Omental fat pad (tissue), 4 donors: ENCODE measurements around the gene ADAM8. TPM values are rescaled to one million over a fixed set of nuclear protein-coding genes. Genes with fewer than 3 reads are reported as not detected.
A peak's percentile ranks its signal among the peaks of the same experiment; 100 is the strongest.

Experiments used
- ATAC-seq: fragments of 150-250 bp; one replicate; pipeline ENCODE4 v1.9.1; 2016; ENCODE audit warnings: mild to moderate bottlenecking, moderate library complexity; ENCODE audit not compliant: low FRiP score
- DNase-seq: peaks from one replicate; pipeline ENCODE4 v3.0.0-alpha.2; 2019; ENCODE audit warnings: low spot score
- total RNA-seq, 4 donors: library from RNA; depleted of rRNA; stranded (reverse); fragments of >200 nt; gene quantifications; one replicate each; pipeline ENCODE4 v1.1.0, GENCODE V29; 2016
- TF ChIP-seq, protein P1 (sequence below), 3 donors: fragments of 450-650 bp; IDR thresholded peaks; one replicate each; pipeline ENCODE4 v1.5.1; 2016 to 2017; ENCODE audit warnings: antibody characterized with exemption in 3 of 3, mild to moderate bottlenecking in 3 of 3, moderate library complexity in 2 of 3

ADAM8 gene
- total RNA-seq, 4 donors from 2014 or later, result 3.9 to 53.9 (median 8.4) TPM

DNA sequence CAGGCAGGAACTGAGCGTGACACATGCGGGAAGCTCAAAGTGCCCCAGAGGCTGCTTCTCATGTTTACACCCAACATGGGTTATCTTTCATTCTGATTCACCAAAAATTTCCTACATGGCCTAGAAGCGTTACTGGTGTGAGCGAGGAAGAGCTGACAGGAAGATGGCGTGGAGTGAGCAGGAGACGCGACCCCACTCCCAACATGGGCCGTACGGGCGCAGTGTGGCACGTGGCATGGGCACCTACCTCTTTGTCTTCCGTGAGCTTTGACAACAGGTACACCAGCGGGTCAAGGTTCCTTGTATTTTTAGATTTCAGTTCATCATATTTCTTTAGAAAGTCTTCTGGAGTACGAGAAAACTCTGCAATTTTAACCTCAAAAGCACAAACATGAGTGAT lies 23.1 kb upstream of the ADAM8 start:
- no peak for DNase-seq
- ATAC-seq, result no peak
- TF ChIP-seq, protein P1, sequence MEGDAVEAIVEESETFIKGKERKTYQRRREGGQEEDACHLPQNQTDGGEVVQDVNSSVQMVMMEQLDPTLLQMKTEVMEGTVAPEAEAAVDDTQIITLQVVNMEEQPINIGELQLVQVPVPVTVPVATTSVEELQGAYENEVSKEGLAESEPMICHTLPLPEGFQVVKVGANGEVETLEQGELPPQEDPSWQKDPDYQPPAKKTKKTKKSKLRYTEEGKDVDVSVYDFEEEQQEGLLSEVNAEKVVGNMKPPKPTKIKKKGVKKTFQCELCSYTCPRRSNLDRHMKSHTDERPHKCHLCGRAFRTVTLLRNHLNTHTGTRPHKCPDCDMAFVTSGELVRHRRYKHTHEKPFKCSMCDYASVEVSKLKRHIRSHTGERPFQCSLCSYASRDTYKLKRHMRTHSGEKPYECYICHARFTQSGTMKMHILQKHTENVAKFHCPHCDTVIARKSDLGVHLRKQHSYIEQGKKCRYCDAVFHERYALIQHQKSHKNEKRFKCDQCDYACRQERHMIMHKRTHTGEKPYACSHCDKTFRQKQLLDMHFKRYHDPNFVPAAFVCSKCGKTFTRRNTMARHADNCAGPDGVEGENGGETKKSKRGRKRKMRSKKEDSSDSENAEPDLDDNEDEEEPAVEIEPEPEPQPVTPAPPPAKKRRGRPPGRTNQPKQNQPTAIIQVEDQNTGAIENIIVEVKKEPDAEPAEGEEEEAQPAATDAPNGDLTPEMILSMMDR (IDR thresholded peaks at IDR 0.05), result no peak

DNA sequence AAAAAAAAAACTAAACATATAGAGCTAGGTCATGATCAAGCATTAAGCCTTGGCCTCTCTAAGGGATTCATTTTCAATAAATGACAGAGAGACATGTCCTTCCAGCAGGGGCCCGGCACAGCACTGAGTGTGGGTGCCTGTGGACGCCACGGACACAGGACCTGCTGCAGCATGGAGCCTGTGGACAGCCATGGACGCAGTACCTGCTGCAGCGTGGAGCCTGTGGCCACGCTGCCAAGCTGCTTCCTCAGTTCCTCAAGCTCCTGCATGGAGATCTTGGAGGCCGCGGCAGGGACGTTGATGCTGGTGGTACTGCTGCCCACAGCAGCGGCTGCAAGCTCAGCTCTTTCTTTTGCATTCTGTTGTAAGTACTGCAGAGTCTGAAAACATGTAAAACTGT lies 22.6 kb upstream of the ADAM8 start:
- TF ChIP-seq, protein P1 (IDR thresholded peaks at IDR 0.05), result no peak
- ATAC-seq (no peak), DNase-seq (no peak)

DNA sequence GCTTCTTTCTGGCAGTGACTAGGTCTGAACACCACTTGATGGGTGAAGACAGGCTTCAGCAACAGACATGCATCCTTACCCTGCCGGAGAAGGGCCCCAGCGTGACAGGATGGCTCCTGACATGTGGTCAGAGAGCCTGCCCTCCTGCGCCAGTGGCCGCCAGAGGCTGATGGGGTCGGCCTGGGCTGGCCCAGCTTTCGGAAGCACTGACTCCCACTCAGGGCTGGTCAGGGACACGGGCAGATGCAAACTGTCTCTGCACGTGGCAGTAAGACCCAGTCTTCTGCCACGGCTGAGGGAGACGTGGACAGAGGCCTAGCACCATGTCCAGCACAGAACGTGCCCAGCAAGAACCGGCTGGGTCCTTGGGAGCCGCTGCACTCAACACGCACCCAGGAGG lies 21.8 kb upstream of the ADAM8 start:
- TF ChIP-seq, protein P1 (IDR thresholded peaks at IDR 0.05), result no peak
- DNase-seq, result no peak
- no peak for ATAC-seq

DNA sequence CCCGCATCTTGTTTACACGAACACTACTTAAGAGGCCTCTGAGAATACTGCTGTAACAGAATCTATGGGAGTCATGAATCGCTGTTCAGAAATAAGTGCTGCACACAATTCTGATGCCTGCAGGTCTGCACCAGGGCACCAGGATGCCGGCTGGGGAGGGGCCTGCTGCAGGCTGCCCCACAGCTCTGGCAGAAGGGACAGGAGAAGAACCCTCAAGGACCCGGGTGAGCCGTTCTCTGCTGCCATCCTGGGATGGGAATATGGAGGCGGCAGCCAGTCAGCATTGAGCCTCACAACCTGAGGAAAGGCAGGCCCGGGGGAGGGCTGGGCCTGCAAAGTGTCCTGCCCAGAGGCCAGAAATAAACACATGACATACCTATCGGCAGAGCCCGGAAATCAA lies 20.8 kb upstream of the ADAM8 start:
- no peak for ATAC-seq
- TF ChIP-seq, protein P1 (IDR thresholded peaks at IDR 0.05), result no peak
- no peak for DNase-seq

DNA sequence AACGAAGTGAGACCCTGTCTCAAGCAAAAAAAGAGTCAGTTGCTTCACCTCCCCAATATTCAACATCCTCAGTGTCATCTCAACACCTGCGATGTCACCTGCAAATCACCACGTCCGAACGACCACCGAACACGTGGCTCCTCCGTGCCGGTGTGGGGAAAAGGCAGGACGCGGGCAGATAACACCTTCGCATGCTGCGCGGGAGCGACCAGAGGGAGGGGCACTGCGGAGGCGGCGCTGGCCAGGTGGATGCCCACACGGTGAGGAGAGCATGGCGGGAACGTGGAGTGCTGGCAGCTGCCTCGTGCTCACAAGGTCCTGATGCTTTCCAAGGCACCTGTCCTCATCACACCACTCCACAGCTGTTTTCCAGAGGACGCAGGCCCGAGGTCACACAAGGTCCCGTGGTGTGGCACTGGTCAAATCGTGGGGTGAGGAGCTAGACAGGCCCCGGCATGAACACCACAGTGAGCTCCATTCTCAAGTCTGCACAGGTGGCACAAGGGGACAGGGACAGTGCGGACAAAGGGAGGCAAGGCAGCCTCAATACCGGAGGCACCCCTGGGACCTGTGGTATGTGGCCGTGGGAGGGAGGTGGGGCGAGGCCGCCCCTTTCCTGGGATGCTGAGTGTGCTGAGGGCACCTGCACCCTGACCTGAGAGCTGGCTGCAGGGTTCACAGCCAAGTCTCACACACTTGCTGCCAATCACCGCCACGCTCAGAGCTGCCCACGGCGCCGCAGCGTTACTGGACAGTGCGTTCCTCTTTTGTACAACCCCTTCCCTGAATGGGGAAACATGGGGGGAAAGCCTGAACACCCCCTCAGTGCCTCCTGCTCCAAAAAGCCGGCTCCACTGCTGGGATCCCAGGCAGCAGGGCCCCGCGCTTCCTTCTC lies 19.0 kb upstream of the ADAM8 start:
- TF ChIP-seq, protein P1 (IDR thresholded peaks at IDR 0.05), result no peak
- ATAC-seq (no peak), DNase-seq (no peak)

DNA sequence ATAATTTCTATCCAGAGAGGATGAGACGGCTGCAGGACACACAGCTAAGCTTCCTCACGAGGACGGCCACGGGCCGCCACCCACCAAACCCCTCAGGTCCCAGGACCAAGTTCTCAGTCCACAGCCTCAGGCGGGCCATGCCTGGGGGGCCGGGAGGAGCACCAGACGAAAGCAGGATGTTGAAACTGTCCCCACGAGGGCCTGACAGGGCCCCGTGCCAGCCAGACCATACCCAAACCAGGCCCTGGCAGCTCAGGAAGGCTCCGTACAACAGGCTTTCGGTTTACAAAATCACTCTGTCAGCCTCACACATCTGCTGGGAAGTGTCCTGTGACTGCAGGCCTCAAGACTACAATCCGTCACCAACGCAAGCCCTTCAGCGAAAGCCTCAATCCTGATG lies 17.5 kb upstream of the ADAM8 start:
- ATAC-seq (peak; percentile 39), DNase-seq (no peak)
- TF ChIP-seq, protein P1 (IDR thresholded peaks at IDR 0.05), result no peak

DNA sequence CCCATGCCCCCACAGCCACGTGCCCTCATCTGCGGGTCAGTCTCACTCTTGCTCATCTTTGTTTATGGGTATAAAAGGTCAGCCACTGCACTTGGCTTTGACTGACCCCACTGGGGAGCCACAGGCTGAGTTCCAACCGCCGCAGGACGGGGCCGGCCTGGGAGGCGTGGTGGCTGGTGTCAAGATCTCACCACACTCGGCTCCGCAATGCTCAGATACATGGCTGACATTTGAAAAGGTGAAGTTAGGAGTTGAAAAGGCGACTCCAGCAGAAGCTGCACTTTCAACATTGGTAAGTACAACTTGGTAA lies 17.1 kb upstream of the ADAM8 start:
- TF ChIP-seq, protein P1 (IDR thresholded peaks at IDR 0.05), result no peak
- ATAC-seq (no peak), DNase-seq (no peak)
